ENCODE results near the gene FAM118B. TPM values are rescaled to one million over a fixed set of nuclear protein-coding genes. Genes with fewer than 3 reads are reported as not detected.

Gene FAM118B
- total and polyA plus RNA-seq, 2 of the 4 experiments (the other 2 are of a cell fraction), result 20.0 to 27.2 TPM

DNA sequence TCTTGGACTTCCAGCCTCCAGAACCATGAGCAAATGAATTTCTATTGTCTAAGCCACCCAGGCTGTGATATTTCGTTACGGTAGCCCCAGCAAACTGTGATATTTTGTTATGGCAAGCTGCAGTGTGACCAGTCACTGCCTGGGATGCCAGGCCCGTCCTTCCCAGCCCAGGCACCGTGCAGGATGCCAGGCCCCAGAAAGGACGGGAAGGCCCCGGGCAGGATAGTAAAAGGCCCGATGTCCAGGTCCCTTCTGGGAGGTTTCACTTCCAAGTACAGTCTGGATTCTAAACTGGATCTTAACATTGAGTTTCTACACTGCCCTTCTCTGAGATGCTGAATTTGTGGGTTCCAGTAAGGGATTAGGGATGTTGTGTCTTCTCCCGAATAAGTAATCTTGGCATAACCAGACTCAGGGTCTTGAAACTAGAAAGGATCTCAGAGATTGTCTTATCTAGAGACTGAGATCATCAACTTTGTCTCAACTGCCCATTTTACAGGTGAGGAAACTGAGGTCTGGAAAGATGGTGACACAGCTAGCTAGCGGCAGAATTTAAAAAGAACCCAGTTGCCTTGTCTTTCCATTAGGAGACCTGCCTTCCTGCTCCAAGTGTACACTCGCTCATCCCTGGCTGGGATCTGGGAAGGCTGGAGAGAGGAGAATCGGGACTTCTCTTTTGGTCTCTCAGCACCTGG, 20.1 kb upstream of the FAM118B start:
- no peak overlapping the region for H4K5ac ChIP-seq (ENCODE audit: low read depth, low read length)
- H3K27me3 ChIP-seq (ENCODE audit: control insufficient read depth, insufficient read depth, low read length), result no peaks in the 10 kb centered on the region
- H2AFZ ChIP-seq (replicated peaks; ENCODE audit: low read length, poor library complexity), result no peak overlapping the region
- no peaks in the 10 kb centered on the region for H3K79me1 ChIP-seq (ENCODE audit: low read depth in 1 of 2, low read length in 2 of 2)
- H3K4ac ChIP-seq (ENCODE audit: low read depth, low read length), result no peak overlapping the region
- H3K18ac ChIP-seq (ENCODE audit: low read depth, low read length), result no peak overlapping the region
- ATAC-seq (ENCODE audit: low read depth), result no peak
- H2AK5ac ChIP-seq (ENCODE audit: low read depth, low read length), result no peak overlapping the region
- H3K4me2 ChIP-seq (ENCODE audit: low read depth, low read length), result no peak overlapping the region
- H2BK15ac ChIP-seq (ENCODE audit: low read depth, low read length), result no peak overlapping the region
- ChIA-PET POLR2A (ENCODE audit: unreplicated experiment) (no interaction called here), CTCF (interaction anchor here (0.9 kb wide), 1 partner anchor 274 kb away, joined by 3 read pairs; no protein-coding TSS in a partner anchor)
- H2AK9ac ChIP-seq (replicated peaks; ENCODE audit: low read depth, low read length, poor library complexity), result no peak overlapping the region
- H3K23ac ChIP-seq (ENCODE audit: low read depth, low read length), result no peak overlapping the region
- H3K9ac ChIP-seq (ENCODE audit: low read depth, low read length), result no peak overlapping the region
- H3K4me3 ChIP-seq (ENCODE audit: insufficient read depth, low read depth, low read length), result no peak overlapping the region
- H4K8ac ChIP-seq (ENCODE audit: low read depth in 2 of 2, low read length in 2 of 2), result no peak overlapping the region
- H3K56ac ChIP-seq (ENCODE audit: extremely low read depth, insufficient read depth, low read length), result no peak overlapping the region
- no peaks in the 10 kb centered on the region for H3K9me1 ChIP-seq (ENCODE audit: insufficient read depth, low read length)
- no peak overlapping the region for H3K14ac ChIP-seq (replicated peaks; ENCODE audit: low read depth, low read length)
- TF ChIP-seq MXI1 (IDR thresholded peaks at IDR 0.05; ENCODE audit: borderline replicate concordance, low read depth, low read length) (no peak), RFX5 (IDR thresholded peaks at IDR 0.05; ENCODE audit: low read depth, low read length) (no peak)
- in situ Hi-C loops (cut with MboI; ENCODE audit: low sequenced_read_pairs) (loop anchor here (5.0 kb wide), 1 partner anchor 264 kb away; no protein-coding TSS in a partner anchor), dilution Hi-C loops (cut with HindIII; ENCODE audit: low sequenced_read_pairs, unreplicated experiment) (no loop called here), intact Hi-C loops (cut with micrococcal nuclease) (loop anchor here (5.0 kb wide), 1 partner anchor 129 kb away; the partner anchor contains the start of gene CDON)
- H3K36me3 ChIP-seq (ENCODE audit: control insufficient read depth, insufficient read depth, low read length), result peaks cover 10% of the 10 kb centered on the region
- H3K27ac ChIP-seq (ENCODE audit: insufficient read depth, low read length), result no peak overlapping the region
- DNase-seq, result no peak
- WGBS, 2 experiments (ENCODE audit: extremely low coverage in 2 of 2, insufficient read length in 1 of 2), result 90% methylated on average over 2 of the region's 11 CpGs; no CpG with 5 or more reads in 1 of the 2 experiments
- H2BK5ac ChIP-seq (ENCODE audit: low read depth, low read length, poor library complexity, severe bottlenecking), result no peak overlapping the region
- no peaks in the 10 kb centered on the region; the same call in 1 of the 2 replicates for H4K20me1 ChIP-seq (ENCODE audit: insufficient read depth, low read length)
- H2BK120ac ChIP-seq (ENCODE audit: low read depth, low read length), result no peak overlapping the region
- H3K9me3 ChIP-seq (ENCODE audit: control insufficient read depth, insufficient read depth, low read length), result no peaks in the 10 kb centered on the region
- no TSS peak for BruUV-seq (replicated peaks)
- H2BK20ac ChIP-seq (ENCODE audit: low read depth, low read length), result no peak overlapping the region
- H3K4me1 ChIP-seq (ENCODE audit: control insufficient read depth, insufficient read depth, low read length), result no peaks in the 10 kb centered on the region
- H4K91ac ChIP-seq (ENCODE audit: insufficient read depth, low read depth, low read length), result no peak overlapping the region
